Measurements from ENCODE around the gene CREB3L1. TPM values are rescaled to one million over a fixed set of nuclear protein-coding genes. Genes with fewer than 3 reads are reported as not detected.

Gene CREB3L1
- total and polyA plus RNA-seq, 2 of the 13 experiments (the other 11 are each of a cell fraction or from before 2014, with no cell fraction given): not detected

DNA sequence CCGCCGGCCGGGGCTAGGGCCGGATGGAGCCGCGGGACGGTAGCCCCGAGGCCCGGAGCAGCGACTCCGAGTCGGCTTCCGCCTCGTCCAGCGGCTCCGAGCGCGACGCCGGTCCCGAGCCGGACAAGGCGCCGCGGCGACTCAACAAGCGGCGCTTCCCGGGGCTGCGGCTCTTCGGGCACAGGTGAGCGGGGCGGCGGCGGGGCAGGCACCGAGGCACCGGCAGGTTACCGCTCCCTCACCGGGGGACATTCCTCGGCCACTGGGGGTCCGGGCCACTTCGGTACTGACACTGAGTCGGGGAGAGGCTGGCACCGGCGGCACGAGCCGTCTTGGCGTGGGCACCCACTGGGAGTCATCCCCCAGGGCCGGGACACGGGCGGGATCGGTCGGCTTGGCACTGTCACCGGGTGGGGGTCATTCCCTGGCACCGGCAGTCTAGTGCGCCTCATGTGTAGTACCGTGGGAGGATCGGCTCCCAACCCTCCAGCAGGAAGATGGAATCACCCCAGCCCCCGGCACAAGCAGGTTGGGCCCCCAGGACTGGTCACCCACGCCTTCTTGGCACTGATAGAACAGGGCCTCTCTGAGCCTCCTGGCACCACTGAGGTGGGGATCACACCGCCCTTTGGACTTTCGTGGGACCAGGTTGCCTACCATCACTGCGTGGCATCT lies 70.3 kb downstream of the CREB3L1 start (continued):
- TF ChIP-seq, protein P1, sequence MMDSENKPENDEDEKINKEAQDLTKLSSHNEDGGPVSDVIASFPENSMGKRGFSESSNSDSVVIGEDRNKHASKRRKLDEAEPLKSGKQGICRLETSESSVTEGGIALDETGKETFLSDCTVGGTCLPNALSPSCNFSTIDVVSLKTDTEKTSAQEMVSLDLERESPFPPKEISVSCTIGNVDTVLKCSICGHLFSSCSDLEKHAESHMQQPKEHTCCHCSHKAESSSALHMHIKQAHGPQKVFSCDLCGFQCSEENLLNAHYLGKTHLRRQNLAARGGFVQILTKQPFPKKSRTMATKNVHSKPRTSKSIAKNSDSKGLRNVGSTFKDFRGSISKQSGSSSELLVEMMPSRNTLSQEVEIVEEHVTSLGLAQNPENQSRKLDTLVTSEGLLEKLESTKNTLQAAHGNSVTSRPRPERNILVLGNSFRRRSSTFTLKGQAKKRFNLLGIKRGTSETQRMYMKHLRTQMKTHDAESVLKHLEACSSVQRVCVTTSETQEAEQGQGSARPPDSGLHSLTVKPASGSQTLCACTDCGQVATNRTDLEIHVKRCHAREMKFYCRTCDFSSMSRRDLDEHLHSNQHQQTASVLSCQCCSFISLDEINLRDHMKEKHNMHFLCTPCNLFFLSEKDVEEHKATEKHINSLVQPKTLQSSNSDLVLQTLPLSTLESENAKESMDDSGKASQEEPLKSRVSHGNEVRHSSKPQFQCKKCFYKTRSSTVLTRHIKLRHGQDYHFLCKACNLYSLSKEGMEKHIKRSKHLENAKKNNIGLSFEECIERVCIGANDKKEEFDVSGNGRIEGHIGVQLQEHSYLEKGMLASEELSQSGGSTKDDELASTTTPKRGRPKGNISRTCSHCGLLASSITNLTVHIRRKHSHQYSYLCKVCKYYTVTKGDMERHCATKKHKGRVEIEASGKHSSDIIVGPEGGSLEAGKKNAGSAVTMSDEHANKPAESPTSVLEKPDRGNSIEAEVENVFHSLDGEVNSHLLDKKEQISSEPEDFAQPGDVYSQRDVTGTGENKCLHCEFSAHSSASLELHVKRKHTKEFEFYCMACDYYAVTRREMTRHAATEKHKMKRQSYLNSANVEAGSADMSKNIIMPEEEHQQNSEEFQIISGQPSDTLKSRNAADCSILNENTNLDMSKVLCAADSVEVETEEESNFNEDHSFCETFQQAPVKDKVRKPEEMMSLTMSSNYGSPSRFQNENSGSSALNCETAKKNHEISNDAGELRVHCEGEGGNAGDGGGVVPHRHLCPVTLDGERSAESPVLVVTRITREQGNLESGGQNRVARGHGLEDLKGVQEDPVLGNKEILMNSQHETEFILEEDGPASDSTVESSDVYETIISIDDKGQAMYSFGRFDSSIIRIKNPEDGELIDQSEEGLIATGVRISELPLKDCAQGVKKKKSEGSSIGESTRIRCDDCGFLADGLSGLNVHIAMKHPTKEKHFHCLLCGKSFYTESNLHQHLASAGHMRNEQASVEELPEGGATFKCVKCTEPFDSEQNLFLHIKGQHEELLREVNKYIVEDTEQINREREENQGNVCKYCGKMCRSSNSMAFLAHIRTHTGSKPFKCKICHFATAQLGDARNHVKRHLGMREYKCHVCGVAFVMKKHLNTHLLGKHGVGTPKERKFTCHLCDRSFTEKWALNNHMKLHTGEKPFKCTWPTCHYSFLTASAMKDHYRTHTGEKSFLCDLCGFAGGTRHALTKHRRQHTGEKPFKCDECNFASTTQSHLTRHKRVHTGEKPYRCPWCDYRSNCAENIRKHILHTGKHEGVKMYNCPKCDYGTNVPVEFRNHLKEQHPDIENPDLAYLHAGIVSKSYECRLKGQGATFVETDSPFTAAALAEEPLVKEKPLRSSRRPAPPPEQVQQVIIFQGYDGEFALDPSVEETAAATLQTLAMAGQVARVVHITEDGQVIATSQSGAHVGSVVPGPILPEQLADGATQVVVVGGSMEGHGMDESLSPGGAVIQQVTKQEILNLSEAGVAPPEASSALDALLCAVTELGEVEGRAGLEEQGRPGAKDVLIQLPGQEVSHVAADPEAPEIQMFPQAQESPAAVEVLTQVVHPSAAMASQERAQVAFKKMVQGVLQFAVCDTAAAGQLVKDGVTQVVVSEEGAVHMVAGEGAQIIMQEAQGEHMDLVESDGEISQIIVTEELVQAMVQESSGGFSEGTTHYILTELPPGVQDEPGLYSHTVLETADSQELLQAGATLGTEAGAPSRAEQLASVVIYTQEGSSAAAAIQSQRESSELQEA (CRISPR knock-in tag; IDR thresholded peaks at IDR 0.05; ENCODE audit: not compliant biosample characterization): peak; percentile 66
- TF ChIP-seq, protein P2, sequence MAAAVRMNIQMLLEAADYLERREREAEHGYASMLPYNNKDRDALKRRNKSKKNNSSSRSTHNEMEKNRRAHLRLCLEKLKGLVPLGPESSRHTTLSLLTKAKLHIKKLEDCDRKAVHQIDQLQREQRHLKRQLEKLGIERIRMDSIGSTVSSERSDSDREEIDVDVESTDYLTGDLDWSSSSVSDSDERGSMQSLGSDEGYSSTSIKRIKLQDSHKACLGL (CRISPR knock-in tag; IDR thresholded peaks at IDR 0.05): peak; percentile 27; the same call in 1 of the 2 replicates
- TF ChIP-seq, protein P3, sequence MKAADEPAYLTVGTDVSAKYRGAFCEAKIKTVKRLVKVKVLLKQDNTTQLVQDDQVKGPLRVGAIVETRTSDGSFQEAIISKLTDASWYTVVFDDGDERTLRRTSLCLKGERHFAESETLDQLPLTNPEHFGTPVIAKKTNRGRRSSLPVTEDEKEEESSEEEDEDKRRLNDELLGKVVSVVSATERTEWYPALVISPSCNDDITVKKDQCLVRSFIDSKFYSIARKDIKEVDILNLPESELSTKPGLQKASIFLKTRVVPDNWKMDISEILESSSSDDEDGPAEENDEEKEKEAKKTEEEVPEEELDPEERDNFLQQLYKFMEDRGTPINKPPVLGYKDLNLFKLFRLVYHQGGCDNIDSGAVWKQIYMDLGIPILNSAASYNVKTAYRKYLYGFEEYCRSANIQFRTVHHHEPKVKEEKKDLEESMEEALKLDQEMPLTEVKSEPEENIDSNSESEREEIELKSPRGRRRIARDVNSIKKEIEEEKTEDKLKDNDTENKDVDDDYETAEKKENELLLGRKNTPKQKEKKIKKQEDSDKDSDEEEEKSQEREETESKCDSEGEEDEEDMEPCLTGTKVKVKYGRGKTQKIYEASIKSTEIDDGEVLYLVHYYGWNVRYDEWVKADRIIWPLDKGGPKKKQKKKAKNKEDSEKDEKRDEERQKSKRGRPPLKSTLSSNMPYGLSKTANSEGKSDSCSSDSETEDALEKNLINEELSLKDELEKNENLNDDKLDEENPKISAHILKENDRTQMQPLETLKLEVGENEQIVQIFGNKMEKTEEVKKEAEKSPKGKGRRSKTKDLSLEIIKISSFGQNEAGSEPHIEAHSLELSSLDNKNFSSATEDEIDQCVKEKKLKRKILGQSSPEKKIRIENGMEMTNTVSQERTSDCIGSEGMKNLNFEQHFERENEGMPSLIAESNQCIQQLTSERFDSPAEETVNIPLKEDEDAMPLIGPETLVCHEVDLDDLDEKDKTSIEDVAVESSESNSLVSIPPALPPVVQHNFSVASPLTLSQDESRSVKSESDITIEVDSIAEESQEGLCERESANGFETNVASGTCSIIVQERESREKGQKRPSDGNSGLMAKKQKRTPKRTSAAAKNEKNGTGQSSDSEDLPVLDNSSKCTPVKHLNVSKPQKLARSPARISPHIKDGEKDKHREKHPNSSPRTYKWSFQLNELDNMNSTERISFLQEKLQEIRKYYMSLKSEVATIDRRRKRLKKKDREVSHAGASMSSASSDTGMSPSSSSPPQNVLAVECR (CRISPR knock-in tag; IDR thresholded peaks at IDR 0.05; ENCODE audit: borderline replicate concordance): peak; percentile 30; the same call in 1 of the 2 replicates
- TF ChIP-seq ZNF547 (CRISPR knock-in tag; IDR thresholded peaks at IDR 0.05): 0 out of 2 replicates have a peak, but pooled peaks have one; percentile 49
- no peak for TF ChIP-seq ZNF337 (CRISPR knock-in tag; IDR thresholded peaks at IDR 0.05; ENCODE audit: borderline replicate concordance, low read depth)
- 0 out of 2 replicates have a peak, but pooled peaks have one; percentile 26 for TF ChIP-seq ZNF317 (CRISPR knock-in tag; IDR thresholded peaks at IDR 0.05)
- peak; percentile 54; the same call in 1 of the 2 replicates for TF ChIP-seq RBFOX2 (IDR thresholded peaks at IDR 0.05; ENCODE audit: low read depth, low read length)
- TF ChIP-seq, protein P4, sequence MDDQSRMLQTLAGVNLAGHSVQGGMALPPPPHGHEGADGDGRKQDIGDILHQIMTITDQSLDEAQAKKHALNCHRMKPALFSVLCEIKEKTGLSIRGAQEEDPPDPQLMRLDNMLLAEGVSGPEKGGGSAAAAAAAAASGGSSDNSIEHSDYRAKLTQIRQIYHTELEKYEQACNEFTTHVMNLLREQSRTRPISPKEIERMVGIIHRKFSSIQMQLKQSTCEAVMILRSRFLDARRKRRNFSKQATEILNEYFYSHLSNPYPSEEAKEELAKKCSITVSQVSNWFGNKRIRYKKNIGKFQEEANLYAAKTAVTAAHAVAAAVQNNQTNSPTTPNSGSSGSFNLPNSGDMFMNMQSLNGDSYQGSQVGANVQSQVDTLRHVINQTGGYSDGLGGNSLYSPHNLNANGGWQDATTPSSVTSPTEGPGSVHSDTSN (CRISPR knock-in tag; IDR thresholded peaks at IDR 0.05; ENCODE audit: borderline replicate concordance): no peak
- TF ChIP-seq CHCHD3 (CRISPR knock-in tag; IDR thresholded peaks at IDR 0.05): 0 out of 2 replicates have a peak, but pooled peaks have one; percentile 49
- TF ChIP-seq, protein P5, sequence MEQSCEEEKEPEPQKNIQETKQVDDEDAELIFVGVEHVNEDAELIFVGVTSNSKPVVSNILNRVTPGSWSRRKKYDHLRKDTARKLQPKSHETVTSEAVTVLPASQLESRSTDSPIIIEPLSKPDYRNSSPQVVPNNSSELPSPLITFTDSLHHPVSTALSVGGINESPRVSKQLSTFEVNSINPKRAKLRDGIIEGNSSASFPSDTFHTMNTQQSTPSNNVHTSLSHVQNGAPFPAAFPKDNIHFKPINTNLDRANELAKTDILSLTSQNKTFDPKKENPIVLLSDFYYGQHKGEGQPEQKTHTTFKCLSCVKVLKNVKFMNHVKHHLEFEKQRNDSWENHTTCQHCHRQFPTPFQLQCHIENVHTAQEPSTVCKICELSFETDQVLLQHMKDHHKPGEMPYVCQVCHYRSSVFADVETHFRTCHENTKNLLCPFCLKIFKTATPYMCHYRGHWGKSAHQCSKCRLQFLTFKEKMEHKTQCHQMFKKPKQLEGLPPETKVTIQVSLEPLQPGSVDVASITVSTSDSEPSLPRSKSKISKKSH (CRISPR knock-in tag; IDR thresholded peaks at IDR 0.05; ENCODE audit: borderline replicate concordance): peak; percentile 65
